GM21526 (cell line): ENCODE results near the gene GMPR.

Source experiments
- ATAC-seq: cut with Tn5 transposase; IDR thresholded peaks from one replicate; pipeline ENCODE4 v1.9.1; 2021; ENCODE audit warnings: moderate library complexity; ENCODE audit not compliant: unreplicated experiment, low FRiP score

The GMPR gene

GRCh38 chr6:16295060-16295459 is 56.7 kb downstream of the GMPR start:
- no peak for ATAC-seq

GRCh38 chr6:16295471-16295870 is 57.1 kb downstream of the GMPR start:
- no peak for ATAC-seq

- ATAC-seq: no peak
Measured at GRCh38 chr6:16296061-16296670, 57.8 kb downstream of the GMPR start.

- ATAC-seq: no peak
Measured at GRCh38 chr6:16299861-16300260, 61.5 kb downstream of the GMPR start.

GRCh38 chr6:16301511-16301910 is 63.1 kb downstream of the GMPR start:
- peak; percentile 52 for ATAC-seq

GRCh38 chr6:16302721-16303552 is 64.5 kb downstream of the GMPR start:
- no peak for ATAC-seq

- peak; percentile 76 for ATAC-seq
Measured at GRCh38 chr6:16305246-16305725, 66.9 kb downstream of the GMPR start.

- ATAC-seq: peak; percentile 20
Measured at GRCh38 chr6:16305788-16306187, 67.4 kb downstream of the GMPR start.

- ATAC-seq: no peak
Measured at GRCh38 chr6:16306334-16306733, 67.9 kb downstream of the GMPR start.

- no peak for ATAC-seq
Measured at GRCh38 chr6:16311763-16312162, 73.4 kb downstream of the GMPR start.

- ATAC-seq: no peak
Measured at GRCh38 chr6:16313732-16314131, 75.3 kb downstream of the GMPR start.

- no peak for ATAC-seq
Measured at GRCh38 chr6:16314296-16314695, 75.9 kb downstream of the GMPR start.

- ATAC-seq: no peak
Measured at GRCh38 chr6:16316741-16317251, 78.4 kb downstream of the GMPR start.

- ATAC-seq: no peak
Measured at GRCh38 chr6:16318538-16318937, 80.2 kb downstream of the GMPR start.

GRCh38 chr6:16318953-16319720 is 80.8 kb downstream of the GMPR start:
- ATAC-seq: no peak

- peak; percentile 47 for ATAC-seq
Measured at GRCh38 chr6:16319813-16320532, 81.6 kb downstream of the GMPR start.

- no peak for ATAC-seq
Measured at GRCh38 chr6:16320533-16321340, 82.3 kb downstream of the GMPR start.

GRCh38 chr6:16321341-16321710 is 82.9 kb downstream of the GMPR start:
- no peak for ATAC-seq

GRCh38 chr6:16321826-16322225 is 83.4 kb downstream of the GMPR start:
- no peak for ATAC-seq
